Activated CD4-positive, alpha-beta memory T cell treated with anti-CD3 and anti-CD28 coated beads for 36 hours (primary cell): ENCODE measurements around the gene IMPA2. TPM values are rescaled to one million over a fixed set of nuclear protein-coding genes. Genes with fewer than 3 reads are reported as not detected.
"Not testable (repeated sequence)": the region's sequence is repeated elsewhere in the genome, so short reads cannot be mapped to it uniquely, and the experiment has no call there.

Experiments used
- CTCF ChIA-PET: fragments of 350-600 bp; sonication (Branson Sonifier 250); formaldehyde crosslinking; loops from one replicate; lab custom pipeline; 2021; ENCODE audit warnings: antibody characterized with exemption, inconsistent platforms; lab: Charles Lee
- POLR2A ChIA-PET: fragments of 350-600 bp; sonication (Branson Sonifier 250); formaldehyde crosslinking; loops from one replicate; lab custom pipeline; 2021; ENCODE audit warnings: antibody characterized with exemption; lab: Charles Lee
- DNase-seq: peaks from one replicate; pipeline ENCODE4 v3.0.0-alpha.2; 2020
- H3K27ac Mint-ChIP-seq: one replicate; pipeline ENCODE4 v1.8.0; 2021; ENCODE audit warnings: mixed read lengths
- H3K27me3 Mint-ChIP-seq: one replicate; pipeline ENCODE4 v1.8.0; 2021; ENCODE audit warnings: mixed read lengths
- H3K36me3 Mint-ChIP-seq: one replicate; pipeline ENCODE4 v1.8.0; 2021; ENCODE audit warnings: mixed read lengths
- H3K4me1 Mint-ChIP-seq: one replicate; pipeline ENCODE4 v1.8.0; 2021; ENCODE audit warnings: low read depth, mixed read lengths
- H3K4me3 Mint-ChIP-seq: one replicate; pipeline ENCODE4 v1.8.0; 2021; ENCODE audit warnings: mild to moderate bottlenecking, mixed read lengths
- H3K9me3 Mint-ChIP-seq: one replicate; pipeline ENCODE4 v1.8.0; 2021; ENCODE audit warnings: mixed read lengths
- intact Hi-C: fragments of 100-400 bp; cut with micrococcal nuclease; formaldehyde crosslinking; loops from one replicate; pipeline ENCODE4 v1.15.1; 2023
- total RNA-seq, 2 experiments: library from RNA; stranded (reverse); gene quantifications; one replicate each; pipeline ENCODE4 v1.2.3, GENCODE V29; 2021

IMPA2 gene
- total RNA-seq: 10 to 100 TPM; 20.3 to 21.6 TPM

- peak within 1 kb of the TSS; percentile 62 for H3K27ac Mint-ChIP-seq
- H3K4me1 Mint-ChIP-seq: peaks cover 16% of the 10 kb centered on the region
- H3K27me3 Mint-ChIP-seq: peaks cover 7% of the 10 kb centered on the region
- H3K36me3 Mint-ChIP-seq: peaks cover 2% of the 10 kb centered on the region
- DNase-seq: no peak
- ChIA-PET POLR2A (interaction anchor here (1.4 to 2.3 kb wide), 4 partner anchors 34 to 396 kb away, joined by 3 to 11 read pairs (median 6); partner anchors contain the start of genes AFG3L2 and MPPE1), CTCF (interaction anchor here (0.8 to 5.0 kb wide), 5 partner anchors 13 to 57 kb away, joined by 3 to 36 read pairs (median 5); no protein-coding TSS in a partner anchor)
- peak within 1 kb of the TSS; percentile 88 for H3K4me3 Mint-ChIP-seq
- no peaks in the 10 kb centered on the region for H3K9me3 Mint-ChIP-seq
- intact Hi-C loops: loop anchor here (1.0 to 5.0 kb wide), 8 partner anchors 34 to 1454 kb away; partner anchors contain the start of genes AFG3L2, CEP76, CHMP1B and MPPE1
Observed at GRCh38 chr18:11981192-11981542, at the start of gene IMPA2. TSS of gene IMPA2 (plus strand) at chr18:11981507. CDS start at chr18:11981670, 163 bp downstream.

GRCh38 chr18:11932393-11932792 lies 48.9 kb upstream of the IMPA2 start:
- Mint-ChIP-seq H3K27me3 (peaks cover 3% of the 10 kb centered on the region), H3K4me3 (no peak overlapping the region), H3K9me3 (no peaks in the 10 kb centered on the region), H3K36me3 (no peaks in the 10 kb centered on the region), H3K27ac (no peak overlapping the region), H3K4me1 (no peaks in the 10 kb centered on the region)
- POLR2A ChIA-PET: interaction anchor here (0.6 kb wide), 1 partner anchor 22 kb away, joined by 4 read pairs; no protein-coding TSS in a partner anchor
- intact Hi-C loops: no loop called here
- CTCF ChIA-PET: interaction anchor here (2.8 to 2.9 kb wide), 2 partner anchors 64 to 107 kb away, joined by 15 to 17 read pairs; no protein-coding TSS in a partner anchor
- no peak for DNase-seq

GRCh38 chr18:11937874-11938478 lies 43.3 kb upstream of the IMPA2 start:
- ChIA-PET CTCF (interaction anchor here (0.5 to 6.5 kb wide), 45 partner anchors 8 to 731 kb away, joined by 3 to 281 read pairs (median 4); partner anchors contain the start of genes GNAL, IMPA2 and MPPE1), POLR2A (interaction anchor here (0.6 to 1.4 kb wide), 3 partner anchors 56 to 101 kb away, joined by 3 to 4 read pairs (median 3); no protein-coding TSS in a partner anchor)
- H3K4me1 Mint-ChIP-seq: no peaks in the 10 kb centered on the region
- H3K27me3 Mint-ChIP-seq: no peaks in the 10 kb centered on the region
- no peak overlapping the region for H3K4me3 Mint-ChIP-seq
- intact Hi-C loops: loop anchor here (1.0 to 5.0 kb wide), 4 partner anchors 43 to 206 kb away; partner anchors contain the start of gene IMPA2
- no peaks in the 10 kb centered on the region for H3K36me3 Mint-ChIP-seq
- peak; percentile 79 for DNase-seq
- no peaks in the 10 kb centered on the region for H3K9me3 Mint-ChIP-seq
- no peak overlapping the region for H3K27ac Mint-ChIP-seq

- ChIA-PET POLR2A (no interaction called here), CTCF (interaction anchor here (1.1 to 6.5 kb wide), 3 partner anchors 41 to 96 kb away, joined by 3 to 281 read pairs (median 155); partner anchors contain the start of gene IMPA2)
- Mint-ChIP-seq H3K4me3 (no peak overlapping the region), H3K36me3 (no peaks in the 10 kb centered on the region), H3K9me3 (no peaks in the 10 kb centered on the region), H3K4me1 (no peaks in the 10 kb centered on the region), H3K27ac (no peak overlapping the region), H3K27me3 (peaks cover 4% of the 10 kb centered on the region)
- no peak for DNase-seq
- intact Hi-C loops: no loop called here
Observed at GRCh38 chr18:11940956-11941355, 40.4 kb upstream of the IMPA2 start.

- Mint-ChIP-seq H3K4me3 (no peak overlapping the region), H3K36me3 (no peaks in the 10 kb centered on the region), H3K9me3 (no peaks in the 10 kb centered on the region), H3K27ac (no peak overlapping the region), H3K27me3 (peaks cover 4% of the 10 kb centered on the region), H3K4me1 (peaks cover 8% of the 10 kb centered on the region)
- ChIA-PET POLR2A (no interaction called here), CTCF (interaction anchor here (1.2 to 1.8 kb wide), 2 partner anchors 51 to 52 kb away, joined by 5 to 6 read pairs; no protein-coding TSS in a partner anchor)
- no peak for DNase-seq
- intact Hi-C loops: no loop called here
Observed at GRCh38 chr18:11943551-11943950, 37.8 kb upstream of the IMPA2 start.

GRCh38 chr18:11944252-11944651 lies 37.1 kb upstream of the IMPA2 start:
- Mint-ChIP-seq H3K27ac (no peak overlapping the region), H3K9me3 (no peaks in the 10 kb centered on the region), H3K36me3 (no peaks in the 10 kb centered on the region), H3K4me3 (no peak overlapping the region), H3K27me3 (peaks cover 4% of the 10 kb centered on the region), H3K4me1 (peaks cover 8% of the 10 kb centered on the region)
- ChIA-PET POLR2A (no interaction called here), CTCF (interaction anchor here (1.2 kb wide), 1 partner anchor 50 kb away, joined by 5 read pairs; no protein-coding TSS in a partner anchor)
- intact Hi-C loops: no loop called here
- no peak for DNase-seq

- Mint-ChIP-seq H3K27me3 (peaks cover 4% of the 10 kb centered on the region), H3K9me3 (no peaks in the 10 kb centered on the region), H3K27ac (no peak overlapping the region), H3K4me1 (peaks cover 8% of the 10 kb centered on the region), H3K4me3 (no peak overlapping the region), H3K36me3 (no peaks in the 10 kb centered on the region)
- ChIA-PET POLR2A (no interaction called here), CTCF (interaction anchor here (1.1 to 1.2 kb wide), 2 partner anchors 50 to 94 kb away, joined by 5 to 6 read pairs; no protein-coding TSS in a partner anchor)
- DNase-seq: no peak
- intact Hi-C loops: no loop called here
Observed at GRCh38 chr18:11944786-11945185, 36.5 kb upstream of the IMPA2 start.

- H3K27me3 Mint-ChIP-seq, H3K4me3 Mint-ChIP-seq, H3K27ac Mint-ChIP-seq, H3K4me1 Mint-ChIP-seq, H3K36me3 Mint-ChIP-seq, H3K9me3 Mint-ChIP-seq, DNase-seq: not testable (repeated sequence)
- intact Hi-C loops: loop anchor here (2.0 kb wide), 1 partner anchor 37 kb away; the partner anchor contains the start of gene MPPE1
- POLR2A ChIA-PET: interaction anchor here (0.6 to 1.9 kb wide), 2 partner anchors 35 to 92 kb away, joined by 3 to 11 read pairs; partner anchors contain the start of gene IMPA2
- CTCF ChIA-PET: interaction anchor here (0.7 to 4.9 kb wide), 5 partner anchors 9 to 93 kb away, joined by 3 to 41 read pairs (median 6); no protein-coding TSS in a partner anchor
Observed at GRCh38 chr18:11945834-11946659, 35.3 kb upstream of the IMPA2 start.

- CTCF ChIA-PET: interaction anchor here (1.0 to 4.9 kb wide), 7 partner anchors 9 to 290 kb away, joined by 3 to 41 read pairs (median 4); no protein-coding TSS in a partner anchor
- no peak overlapping the region for H3K27ac Mint-ChIP-seq
- no peaks in the 10 kb centered on the region for H3K9me3 Mint-ChIP-seq
Observed at GRCh38 chr18:11946756-11947155, 34.6 kb upstream of the IMPA2 start.

GRCh38 chr18:11947214-11948191 lies 33.8 kb upstream of the IMPA2 start:
- ChIA-PET POLR2A (interaction anchor here (1.9 kb wide), 1 partner anchor 33 kb away, joined by 11 read pairs; the partner anchor contains the start of gene IMPA2), CTCF (interaction anchor here (0.9 to 4.9 kb wide), 8 partner anchors 10 to 289 kb away, joined by 3 to 41 read pairs (median 4); no protein-coding TSS in a partner anchor)
- H3K4me3 Mint-ChIP-seq: peak overlapping the region; percentile 67
- peaks cover 8% of the 10 kb centered on the region for H3K4me1 Mint-ChIP-seq
- peaks cover 4% of the 10 kb centered on the region for H3K27me3 Mint-ChIP-seq
- peak overlapping the region; percentile 58 for H3K27ac Mint-ChIP-seq
- intact Hi-C loops: loop anchor here (1.0 to 2.0 kb wide), 3 partner anchors 34 to 96 kb away; partner anchors contain the start of genes CHMP1B, IMPA2 and MPPE1
- H3K36me3 Mint-ChIP-seq: no peaks in the 10 kb centered on the region
- DNase-seq: peak; percentile 76
- no peaks in the 10 kb centered on the region for H3K9me3 Mint-ChIP-seq

More at GRCh38 chr18:11946756-11947155, 34.6 kb upstream of the IMPA2 start:
- Mint-ChIP-seq H3K4me3 (no peak overlapping the region), H3K4me1 (peaks cover 8% of the 10 kb centered on the region), H3K27me3 (peaks cover 4% of the 10 kb centered on the region), H3K36me3 (no peaks in the 10 kb centered on the region)
- POLR2A ChIA-PET: interaction anchor here (1.9 kb wide), 1 partner anchor 34 kb away, joined by 11 read pairs; the partner anchor contains the start of gene IMPA2
- no peak for DNase-seq
- intact Hi-C loops: loop anchor here (1.0 to 2.0 kb wide), 3 partner anchors 35 to 95 kb away; partner anchors contain the start of genes CHMP1B, IMPA2 and MPPE1
